Mammary epithelial cell (primary cell): ENCODE results near the gene UCP1.

Source experiments
- CTCF ChIP-seq, 2 donors: IDR thresholded peaks in 1 of 2; conservative IDR thresholded peaks in 1 of 2; 2 replicates each; pipeline ENCODE4 v1.5.1; 2011 to 2012; ENCODE audit warnings: inconsistent platforms in 2 of 2, low read length in 2 of 2, mild to moderate bottlenecking in 2 of 2, control low read depth in 1 of 2, low read depth in 1 of 2; ENCODE audit not compliant: insufficient read depth in 1 of 2; ENCODE audit errors: extremely low read depth in 1 of 2
- EZH2 ChIP-seq: IDR thresholded peaks from 2 replicates; pipeline ENCODE4 v1.6.1; 2012; ENCODE audit warnings: low read length, inconsistent platforms, borderline replicate concordance

- TF ChIP-seq CTCF (conservative IDR thresholded peaks at IDR 0.05 in 1 of 2, IDR thresholded peaks at IDR 0.05 in 1 of 2; ENCODE audit: extremely low read depth in 1 of 2, insufficient read depth in 1 of 2, low read depth in 1 of 2, low read length in 2 of 2) = no peak
- TF ChIP-seq EZH2 = no peak
Observed at GRCh38 chr4:140523370-140523856, 45.3 kb downstream of the UCP1 start.
